Astrocyte of the spinal cord (primary cell): ENCODE measurements around the gene COX6B1.

Experiments
- DNase-seq: peaks from one replicate; pipeline ENCODE4 v3.0.0; 2011; ENCODE audit warnings: low read depth, low spot score
- H3K4me3 ChIP-seq: 2 replicates; pipeline ENCODE4 v1.5.1; 2011; ENCODE audit warnings: low read depth, mild to moderate bottlenecking, low read length, moderate library complexity
- in situ Hi-C: cut with HindIII; loops from 2 replicates; pipeline ENCODE4 v1.10.0; 2017; ENCODE audit warnings: low sequenced_read_pairs
- TF ChIP-seq, protein P1 (sequence below): IDR thresholded peaks from 2 replicates; pipeline ENCODE4 v1.5.1; 2012; ENCODE audit warnings: low read depth, mild to moderate bottlenecking, low read length, inconsistent platforms

COX6B1 gene

DNA sequence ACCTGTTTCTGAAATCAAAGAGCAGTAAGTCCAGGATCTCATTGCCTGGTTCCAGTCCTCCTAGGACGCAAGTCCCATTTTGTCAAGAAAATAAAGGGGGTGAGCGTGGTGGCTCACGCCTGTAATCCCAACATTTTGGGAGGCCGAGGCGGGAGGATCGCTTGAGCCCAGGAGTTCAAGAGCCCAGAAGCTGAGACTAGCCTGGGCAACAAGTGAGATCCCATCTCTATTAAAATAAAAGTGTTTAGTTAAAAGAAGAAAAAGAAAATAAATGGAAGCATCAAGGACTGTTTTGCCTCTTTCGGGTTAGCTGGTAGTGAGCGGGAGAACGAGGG lies 35.9 kb upstream of the COX6B1 start:
- H3K4me3 ChIP-seq, result peak overlapping the region; percentile 94
- DNase-seq, result no peak
- TF ChIP-seq, protein P1, sequence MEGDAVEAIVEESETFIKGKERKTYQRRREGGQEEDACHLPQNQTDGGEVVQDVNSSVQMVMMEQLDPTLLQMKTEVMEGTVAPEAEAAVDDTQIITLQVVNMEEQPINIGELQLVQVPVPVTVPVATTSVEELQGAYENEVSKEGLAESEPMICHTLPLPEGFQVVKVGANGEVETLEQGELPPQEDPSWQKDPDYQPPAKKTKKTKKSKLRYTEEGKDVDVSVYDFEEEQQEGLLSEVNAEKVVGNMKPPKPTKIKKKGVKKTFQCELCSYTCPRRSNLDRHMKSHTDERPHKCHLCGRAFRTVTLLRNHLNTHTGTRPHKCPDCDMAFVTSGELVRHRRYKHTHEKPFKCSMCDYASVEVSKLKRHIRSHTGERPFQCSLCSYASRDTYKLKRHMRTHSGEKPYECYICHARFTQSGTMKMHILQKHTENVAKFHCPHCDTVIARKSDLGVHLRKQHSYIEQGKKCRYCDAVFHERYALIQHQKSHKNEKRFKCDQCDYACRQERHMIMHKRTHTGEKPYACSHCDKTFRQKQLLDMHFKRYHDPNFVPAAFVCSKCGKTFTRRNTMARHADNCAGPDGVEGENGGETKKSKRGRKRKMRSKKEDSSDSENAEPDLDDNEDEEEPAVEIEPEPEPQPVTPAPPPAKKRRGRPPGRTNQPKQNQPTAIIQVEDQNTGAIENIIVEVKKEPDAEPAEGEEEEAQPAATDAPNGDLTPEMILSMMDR, result no peak
- in situ Hi-C loops, result no loop called here

DNA sequence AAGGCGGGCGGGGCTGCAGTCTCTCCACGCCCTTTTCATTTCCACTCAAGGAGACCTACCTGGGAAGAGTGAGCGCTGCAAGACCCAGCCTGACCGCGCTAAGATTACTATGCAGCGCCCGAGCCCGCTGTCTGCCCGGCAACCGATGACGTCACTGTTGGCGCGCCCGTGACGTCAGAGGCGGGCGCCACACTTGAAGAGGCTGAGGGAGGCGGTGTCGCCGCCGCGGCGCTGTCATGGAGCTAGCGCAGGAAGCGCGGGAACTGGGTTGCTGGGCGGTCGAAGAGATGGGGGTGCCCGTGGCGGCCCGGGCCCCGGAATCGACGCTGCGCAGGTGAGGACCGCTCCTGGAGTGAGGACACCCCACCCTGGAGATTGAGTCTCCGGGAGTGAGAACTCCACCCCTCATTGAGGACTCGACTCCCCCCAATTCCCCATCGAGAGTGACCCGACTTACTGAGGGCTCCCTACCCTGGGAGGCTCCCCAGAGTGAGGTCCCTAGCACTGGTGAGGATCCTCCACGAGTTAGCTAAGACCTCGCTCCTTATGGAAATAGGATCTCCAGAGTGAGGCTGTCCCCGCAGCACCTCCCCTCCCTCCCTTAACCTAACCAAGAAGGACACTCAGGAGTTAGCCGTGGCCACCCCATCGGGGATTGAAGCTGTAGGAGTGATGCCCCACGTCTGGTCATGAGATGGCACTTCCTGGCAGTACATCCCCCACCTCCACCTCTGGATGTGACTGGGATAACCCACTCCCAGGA lies 35.4 kb upstream of the COX6B1 start, which contains the start of gene HAUS5:
Gene HAUS5 (plus strand): TSS at position 177 of the 763 bp plus-strand sequence. CDS start 60 bp downstream, at position 237.
- H3K4me3 ChIP-seq, result peak within 1 kb of the TSS; percentile 94
- DNase-seq, result peak; percentile 95
- in situ Hi-C loops, result no loop called here
- TF ChIP-seq, protein P1, result no peak

DNA sequence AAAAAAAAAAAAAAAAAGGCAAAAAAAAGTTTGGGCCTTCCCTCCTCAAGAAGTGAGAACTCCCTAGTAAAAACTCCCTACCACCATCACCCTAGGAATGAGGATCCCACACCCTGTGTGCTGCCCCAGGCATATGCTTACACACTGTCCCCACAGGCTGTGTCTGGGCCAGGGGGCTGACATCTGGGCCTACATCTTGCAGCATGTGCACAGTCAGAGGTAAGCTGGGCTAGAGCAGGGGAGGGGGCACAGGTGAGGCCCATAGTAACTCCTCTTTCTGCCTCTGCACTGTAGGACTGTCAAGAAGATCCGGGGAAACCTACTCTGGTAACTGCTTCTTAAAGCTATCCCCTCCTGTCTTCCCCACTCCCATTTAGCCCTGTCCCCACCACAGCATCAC lies 34.5 kb upstream of the COX6B1 start:
- H3K4me3 ChIP-seq, result no peak overlapping the region
- TF ChIP-seq, protein P1, result no peak
- in situ Hi-C loops, result no loop called here
- DNase-seq, result no peak

DNA sequence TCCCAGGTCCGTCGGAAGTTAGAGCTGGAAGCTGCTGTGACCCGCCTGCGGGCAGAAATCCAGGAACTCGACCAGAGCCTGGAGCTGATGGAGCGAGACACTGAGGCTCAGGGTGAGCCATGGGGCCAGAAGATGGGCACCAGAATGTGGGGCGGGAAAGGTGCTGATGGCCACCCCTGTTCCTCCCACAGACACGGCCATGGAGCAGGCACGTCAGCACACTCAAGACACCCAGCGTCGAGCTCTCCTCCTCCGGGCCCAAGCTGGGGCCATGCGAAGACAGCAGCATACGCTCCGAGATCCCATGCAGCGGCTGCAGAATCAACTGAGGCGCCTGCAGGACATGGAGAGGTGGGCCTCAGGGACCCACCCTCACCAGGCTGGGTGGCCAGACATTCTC lies 33.1 kb upstream of the COX6B1 start:
- TF ChIP-seq, protein P1, result no peak
- in situ Hi-C loops, result no loop called here
- DNase-seq, result no peak
- H3K4me3 ChIP-seq, result no peak overlapping the region

DNA sequence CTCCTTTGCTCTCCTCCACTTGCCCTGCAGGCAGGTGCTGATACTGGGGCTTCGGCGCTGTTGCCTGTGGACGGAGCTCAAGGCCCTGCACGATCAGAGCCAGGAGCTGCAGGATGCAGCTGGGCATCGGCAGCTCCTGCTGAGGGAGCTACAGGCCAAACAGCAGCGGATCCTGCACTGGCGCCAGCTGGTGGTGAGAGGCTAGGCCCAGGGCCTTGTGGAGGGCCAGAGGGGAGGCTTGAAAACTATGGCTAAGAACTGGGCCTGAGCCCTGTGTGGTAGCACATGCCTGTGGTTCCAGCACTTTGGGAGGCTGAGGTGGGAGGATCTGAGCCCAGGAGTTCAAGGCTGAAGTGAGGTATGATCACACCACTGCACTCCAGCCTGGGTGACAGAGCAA lies 29.3 kb upstream of the COX6B1 start:
- DNase-seq, result no peak
- no peak overlapping the region for H3K4me3 ChIP-seq
- TF ChIP-seq, protein P1, result peak; percentile 10
- in situ Hi-C loops, result no loop called here

DNA sequence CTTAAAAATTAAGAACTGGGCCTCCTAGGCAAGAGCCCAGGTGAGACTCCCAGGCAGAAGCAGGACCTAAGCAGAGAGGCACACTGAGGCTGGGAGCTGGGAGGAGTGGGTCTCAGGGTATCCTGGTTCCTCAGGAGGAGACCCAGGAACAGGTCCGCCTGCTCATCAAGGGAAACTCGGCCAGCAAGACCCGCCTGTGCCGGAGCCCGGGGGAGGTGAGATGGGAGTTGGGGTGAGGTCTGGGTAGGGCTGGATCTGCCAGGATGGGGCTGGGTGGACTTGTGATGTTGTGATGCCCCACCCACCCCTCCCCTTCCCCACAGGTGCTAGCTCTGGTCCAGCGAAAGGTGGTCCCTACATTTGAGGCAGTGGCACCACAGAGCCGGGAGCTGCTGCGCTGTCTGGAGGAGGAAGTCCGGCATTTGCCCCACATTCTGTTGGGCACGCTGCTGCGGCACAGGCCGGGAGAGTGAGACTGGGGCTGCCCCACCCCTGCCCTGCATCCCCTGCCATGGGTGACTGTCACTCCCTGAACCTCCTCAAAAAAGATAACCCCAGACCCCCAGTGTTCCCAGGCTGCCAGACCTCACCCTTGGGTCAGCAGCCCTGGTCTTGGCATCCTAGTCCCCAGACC lies 28.7 kb upstream of the COX6B1 start:
- in situ Hi-C loops, result no loop called here
- DNase-seq, result no peak
- no peak overlapping the region for H3K4me3 ChIP-seq
- TF ChIP-seq, protein P1, result no peak
